Upper lobe of left lung (tissue), 6 donors: ENCODE results near the gene IGF2R. TPM values are rescaled to one million over a fixed set of nuclear protein-coding genes. Genes with fewer than 3 reads are reported as not detected.

Source experiments
- ATAC-seq, 2 donors: fragments of 200-7000 bp; cut with Tn5 transposase; one replicate each; pipeline ENCODE4 v1.9.1; 2022; ENCODE audit warnings: mild to moderate bottlenecking in 2 of 2, moderate library complexity in 2 of 2; ENCODE audit not compliant: low FRiP score in 2 of 2
- DNase-seq, 2 donors: peaks; one replicate each; pipeline ENCODE4 v3.0.0-alpha.2; 2019 to 2020
- H3K27ac ChIP-seq, 4 donors: fragments of 200-600 bp; sonication (generic); one replicate each; pipeline ENCODE4 v1.5.1; 2016 to 2019
- H3K27me3 ChIP-seq, 4 donors: fragments of 200-600 bp; sonication (generic); one replicate each; pipeline ENCODE4 v1.5.1; 2017 to 2019
- H3K36me3 ChIP-seq, 4 donors: fragments of 200-600 bp; sonication (generic); one replicate each; pipeline ENCODE4 v1.5.1; 2016 to 2019
- H3K4me1 ChIP-seq, 4 donors: fragments of 200-600 bp; sonication (generic); one replicate each; pipeline ENCODE4 v1.5.1; 2018 to 2019
- H3K4me3 ChIP-seq, 4 donors: fragments of 200-600 bp; sonication (generic); one replicate each; pipeline ENCODE4 v1.5.1; 2017 to 2019; ENCODE audit warnings: mild to moderate bottlenecking in 2 of 4, moderate library complexity in 1 of 4
- H3K9me3 ChIP-seq, 4 donors: fragments of 200-600 bp; sonication (generic); one replicate each; pipeline ENCODE4 v1.5.1; 2018 to 2019
- EP300 ChIP-seq, 4 donors: sonication (generic); formaldehyde crosslinking; IDR thresholded peaks; one replicate each; pipeline ENCODE4 v1.5.1; 2017; ENCODE audit warnings: antibody characterized with exemption in 4 of 4, control low read depth in 2 of 4
- POLR2A ChIP-seq, 4 donors: fragments of 450-650 bp; IDR thresholded peaks; one replicate each; pipeline ENCODE4 v1.5.1; 2016 to 2017; ENCODE audit warnings: antibody characterized with exemption in 4 of 4, mild to moderate bottlenecking in 2 of 4
- POLR2AphosphoS5 ChIP-seq, 2 donors: sonication (generic); formaldehyde crosslinking; IDR thresholded peaks; one replicate each; pipeline ENCODE4 v1.5.1; 2017; ENCODE audit warnings: antibody characterized with exemption in 2 of 2
- WGBS, 2 donors: methylation state at CpG; one replicate each; pipeline ENCODE4 v1.1.5; 2017 to 2018; 5-methylcytosine and 5-hydroxymethylcytosine counted together
- total RNA-seq, 6 donors: library from RNA; depleted of rRNA in 4 of 6; stranded (reverse); fragments of >200 nt in 4 of 6; gene quantifications; one replicate each; pipeline versions ENCODE4 v1.1.0 to v1.2.1, GENCODE V29; 2016 to 2021
- TF ChIP-seq, protein P1 (sequence below), 6 experiments: fragments of 450-650 bp in 4 of 6; fragments of 200-600 bp in 2 of 6; sonication (generic) in 2 of 6; IDR thresholded peaks; one replicate each; pipeline ENCODE4 v1.5.1; 2016 to 2019; ENCODE audit warnings: antibody characterized with exemption in 6 of 6
- donor health status: DM: no; HTN: no; CAD: no; lungs with moderate emphysema.
- donor health status: DM: no; HTN: yes; CAD: no; lungs with severe emphysema.

IGF2R gene
- total RNA-seq, 6 donors from 2014 or later = 103 to 150 (median 128) TPM

DNA sequence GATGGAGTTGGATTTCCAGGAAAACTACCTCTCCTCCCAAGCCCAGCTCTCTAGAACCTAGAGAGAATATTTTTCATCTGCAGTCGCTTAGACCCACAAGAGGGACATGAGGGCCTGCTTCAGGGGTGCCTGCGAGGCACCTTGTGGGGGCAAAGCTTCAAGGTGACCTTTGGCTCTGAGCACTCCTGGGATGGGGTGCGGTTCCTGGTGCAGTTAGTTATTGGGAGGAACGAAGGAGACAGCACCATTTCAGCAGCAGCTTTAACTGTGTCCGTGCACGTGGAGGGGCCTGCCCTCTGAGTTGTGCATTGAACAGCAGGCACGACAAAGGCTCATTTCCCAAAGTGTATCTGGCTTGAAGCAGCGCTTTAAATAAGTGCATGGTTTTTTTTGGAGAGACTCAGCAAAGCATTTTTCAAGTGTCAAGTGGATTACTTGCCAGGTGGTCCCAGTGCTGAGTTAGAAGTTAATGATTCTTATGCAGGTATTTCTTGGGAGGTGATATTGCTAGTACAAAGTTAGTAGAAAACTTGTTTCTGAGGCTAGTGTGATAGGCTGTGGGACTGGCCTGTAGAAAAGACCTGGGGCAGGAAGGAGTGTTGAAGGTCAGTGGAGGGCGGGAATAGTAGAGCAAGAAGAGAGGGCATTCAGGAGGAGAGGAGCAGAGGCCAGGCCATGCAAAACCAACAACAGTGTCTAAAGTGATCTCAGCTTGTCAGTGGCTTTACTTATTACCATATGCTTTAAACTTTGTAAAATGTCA lies 3.8 kb downstream of the IGF2R start:
- ATAC-seq = no peak
- TF ChIP-seq POLR2AphosphoS5 (IDR thresholded peaks at IDR 0.05) = no peak
- TF ChIP-seq EP300 (IDR thresholded peaks at IDR 0.05) = no peak
- no peak for TF ChIP-seq POLR2A (IDR thresholded peaks at IDR 0.05)
- TF ChIP-seq, protein P1, sequence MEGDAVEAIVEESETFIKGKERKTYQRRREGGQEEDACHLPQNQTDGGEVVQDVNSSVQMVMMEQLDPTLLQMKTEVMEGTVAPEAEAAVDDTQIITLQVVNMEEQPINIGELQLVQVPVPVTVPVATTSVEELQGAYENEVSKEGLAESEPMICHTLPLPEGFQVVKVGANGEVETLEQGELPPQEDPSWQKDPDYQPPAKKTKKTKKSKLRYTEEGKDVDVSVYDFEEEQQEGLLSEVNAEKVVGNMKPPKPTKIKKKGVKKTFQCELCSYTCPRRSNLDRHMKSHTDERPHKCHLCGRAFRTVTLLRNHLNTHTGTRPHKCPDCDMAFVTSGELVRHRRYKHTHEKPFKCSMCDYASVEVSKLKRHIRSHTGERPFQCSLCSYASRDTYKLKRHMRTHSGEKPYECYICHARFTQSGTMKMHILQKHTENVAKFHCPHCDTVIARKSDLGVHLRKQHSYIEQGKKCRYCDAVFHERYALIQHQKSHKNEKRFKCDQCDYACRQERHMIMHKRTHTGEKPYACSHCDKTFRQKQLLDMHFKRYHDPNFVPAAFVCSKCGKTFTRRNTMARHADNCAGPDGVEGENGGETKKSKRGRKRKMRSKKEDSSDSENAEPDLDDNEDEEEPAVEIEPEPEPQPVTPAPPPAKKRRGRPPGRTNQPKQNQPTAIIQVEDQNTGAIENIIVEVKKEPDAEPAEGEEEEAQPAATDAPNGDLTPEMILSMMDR (IDR thresholded peaks at IDR 0.05) = no peak
- no peaks in the 10 kb centered on the region for H3K36me3 ChIP-seq
- no peak for DNase-seq
- H3K27ac ChIP-seq = peak overlapping the region in 1 of 4 donors; percentile 15
- no peaks in the 10 kb centered on the region for H3K27me3 ChIP-seq
- H3K4me3 ChIP-seq = no peak overlapping the region
- WGBS, 2 donors = 57 to 69% methylated on average over 9 of the region's 9 CpGs
- H3K4me1 ChIP-seq = peaks cover 49 to 55% (median 54%) of the 10 kb centered on the region in 4 donors
- H3K9me3 ChIP-seq = no peaks in the 10 kb centered on the region

DNA sequence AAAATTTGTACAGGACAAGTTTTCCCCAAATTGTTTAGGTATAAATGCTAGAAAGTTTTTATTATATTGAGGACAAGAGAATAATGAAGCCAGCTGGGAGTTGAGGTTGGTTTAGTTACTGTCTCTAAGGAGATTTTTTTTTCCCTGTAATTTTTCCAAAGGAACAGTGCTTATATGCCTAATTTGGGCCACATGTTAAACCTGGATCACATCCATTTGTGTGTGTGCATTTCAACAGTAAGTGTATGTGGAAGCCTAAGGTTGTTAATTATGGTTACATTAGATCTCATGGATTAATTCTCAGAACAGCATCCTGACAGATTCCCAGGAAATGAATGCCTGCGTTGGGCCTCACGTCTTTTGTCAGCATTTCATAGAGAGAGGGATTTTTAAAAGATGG lies 4.5 kb downstream of the IGF2R start:
- no peaks in the 10 kb centered on the region for H3K36me3 ChIP-seq
- no peak for ATAC-seq
- no peak for TF ChIP-seq POLR2AphosphoS5 (IDR thresholded peaks at IDR 0.05)
- TF ChIP-seq, protein P1 (IDR thresholded peaks at IDR 0.05) = no peak
- no peak for TF ChIP-seq POLR2A (IDR thresholded peaks at IDR 0.05)
- no peak for TF ChIP-seq EP300 (IDR thresholded peaks at IDR 0.05)
- DNase-seq = no peak
- H3K27ac ChIP-seq = peak overlapping the region in 3 of 4 donors; percentile 9 to 60 (median 15)
- WGBS, 2 donors = 42 to 74% methylated on average over 2 of the region's 2 CpGs
- H3K4me3 ChIP-seq = no peak overlapping the region
- H3K9me3 ChIP-seq = no peaks in the 10 kb centered on the region
- peaks cover 55 to 62% (median 58%) of the 10 kb centered on the region in 4 donors for H3K4me1 ChIP-seq
- no peaks in the 10 kb centered on the region for H3K27me3 ChIP-seq

DNA sequence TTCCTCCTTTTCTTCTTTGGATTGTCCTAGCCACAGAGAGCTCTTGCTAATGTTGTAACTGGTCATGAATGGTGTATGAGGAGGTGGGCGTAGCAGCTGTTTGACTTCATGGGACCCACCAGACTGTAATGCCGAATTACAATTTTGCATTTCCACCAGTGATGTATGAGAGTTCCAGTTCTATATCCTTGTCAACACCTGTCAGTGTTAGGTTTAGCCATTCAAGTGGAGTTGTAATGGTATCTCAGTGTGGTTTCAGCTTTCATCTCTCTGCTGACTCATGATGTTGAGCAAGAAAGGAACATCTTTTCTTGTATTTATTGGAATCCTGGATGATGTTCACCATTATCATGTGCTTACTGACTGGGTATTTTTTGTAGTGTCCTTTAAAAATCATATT lies 5.1 kb downstream of the IGF2R start:
- Histone ChIP-seq H3K27me3 (no peaks in the 10 kb centered on the region), H3K36me3 (no peaks in the 10 kb centered on the region), H3K9me3 (no peaks in the 10 kb centered on the region), H3K4me3 (no peak overlapping the region), H3K4me1 (peaks cover 58 to 67% (median 64%) of the 10 kb centered on the region in 4 donors), H3K27ac (peak overlapping the region; percentile 6 to 60 (median 12))
- WGBS, 2 donors = 83 to 85% methylated on average over 2 of the region's 2 CpGs
- DNase-seq (no peak), ATAC-seq (peak in 1 of 2 donors; percentile 53)
- TF ChIP-seq, protein P1 (IDR thresholded peaks at IDR 0.05) = no peak
- TF ChIP-seq POLR2A (IDR thresholded peaks at IDR 0.05) (no peak), POLR2AphosphoS5 (IDR thresholded peaks at IDR 0.05) (no peak), EP300 (IDR thresholded peaks at IDR 0.05) (no peak)

DNA sequence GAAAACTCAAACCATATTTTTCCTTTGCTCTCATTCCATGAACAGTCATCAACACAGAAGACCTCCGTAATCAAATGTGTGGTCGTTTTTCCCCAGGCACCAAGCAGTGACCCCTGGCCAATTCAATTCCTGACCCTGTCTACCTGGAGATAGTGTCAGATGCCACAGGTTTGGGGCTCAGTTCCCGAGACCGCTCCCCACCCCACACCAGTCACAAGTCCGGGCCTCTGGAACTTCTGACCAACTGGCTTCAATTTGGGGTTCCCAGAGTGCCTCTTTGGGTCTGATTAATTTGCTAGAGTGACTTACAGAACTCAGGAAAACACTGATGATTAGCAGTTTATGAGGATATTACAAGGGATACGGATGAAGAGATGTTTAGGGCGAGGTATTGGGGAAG lies 6.0 kb downstream of the IGF2R start:
- DNase-seq (no peak), ATAC-seq (no peak)
- Histone ChIP-seq H3K4me3 (no peak overlapping the region), H3K27ac (peak overlapping the region in 1 of 4 donors; percentile 60), H3K36me3 (no peaks in the 10 kb centered on the region), H3K9me3 (no peaks in the 10 kb centered on the region), H3K27me3 (no peaks in the 10 kb centered on the region), H3K4me1 (peaks cover 63 to 76% (median 73%) of the 10 kb centered on the region in 4 donors)
- TF ChIP-seq, protein P1 (IDR thresholded peaks at IDR 0.05) = no peak
- TF ChIP-seq POLR2AphosphoS5 (IDR thresholded peaks at IDR 0.05) (no peak), POLR2A (IDR thresholded peaks at IDR 0.05) (no peak), EP300 (IDR thresholded peaks at IDR 0.05) (no peak)
- 91 to 93% methylated on average over 7 of the region's 7 CpGs for WGBS, 2 donors
